ENCODE results near the gene ABCG1.

ABCG1 gene

GRCh38 chr21:42311160-42311559, 92.2 kb downstream of the ABCG1 start:
- Mint-ChIP-seq H3K36me3 (ENCODE audit: low read depth) (no peaks in the 10 kb centered on the region), H3K9me3 (no peaks in the 10 kb centered on the region), H3K27ac (no peak overlapping the region), H3K4me3 (no peak overlapping the region), H3K4me1 (ENCODE audit: low read depth) (peaks cover 44% of the 10 kb centered on the region), H3K27me3 (peaks cover 11% of the 10 kb centered on the region)
- intact Hi-C loops (cut with micrococcal nuclease): no loop called here

GRCh38 chr21:42311816-42312625, 93.1 kb downstream of the ABCG1 start:
- peaks cover 11% of the 10 kb centered on the region for H3K27me3 Mint-ChIP-seq
- peaks cover 40% of the 10 kb centered on the region for H3K4me1 Mint-ChIP-seq (ENCODE audit: low read depth)
- intact Hi-C loops (cut with micrococcal nuclease): no loop called here
- H3K36me3 Mint-ChIP-seq (ENCODE audit: low read depth): no peaks in the 10 kb centered on the region
- H3K9me3 Mint-ChIP-seq: no peaks in the 10 kb centered on the region
- H3K27ac Mint-ChIP-seq: no peak overlapping the region
- H3K4me3 Mint-ChIP-seq: no peak overlapping the region

GRCh38 chr21:42312626-42313104, 93.7 kb downstream of the ABCG1 start:
- H3K4me1 Mint-ChIP-seq (ENCODE audit: low read depth): peaks cover 40% of the 10 kb centered on the region
- intact Hi-C loops (cut with micrococcal nuclease): no loop called here
- no peaks in the 10 kb centered on the region for H3K36me3 Mint-ChIP-seq (ENCODE audit: low read depth)
- peaks cover 12% of the 10 kb centered on the region for H3K27me3 Mint-ChIP-seq
- no peak overlapping the region for H3K27ac Mint-ChIP-seq
- no peaks in the 10 kb centered on the region for H3K9me3 Mint-ChIP-seq
- no peak overlapping the region for H3K4me3 Mint-ChIP-seq

- Mint-ChIP-seq H3K9me3 (no peaks in the 10 kb centered on the region), H3K4me3 (no peak overlapping the region), H3K27ac (no peak overlapping the region), H3K36me3 (ENCODE audit: low read depth) (no peaks in the 10 kb centered on the region), H3K4me1 (ENCODE audit: low read depth) (peaks cover 38% of the 10 kb centered on the region), H3K27me3 (peaks cover 12% of the 10 kb centered on the region)
- intact Hi-C loops (cut with micrococcal nuclease): no loop called here
Observed at GRCh38 chr21:42313501-42313969, 94.6 kb downstream of the ABCG1 start.

DNA sequence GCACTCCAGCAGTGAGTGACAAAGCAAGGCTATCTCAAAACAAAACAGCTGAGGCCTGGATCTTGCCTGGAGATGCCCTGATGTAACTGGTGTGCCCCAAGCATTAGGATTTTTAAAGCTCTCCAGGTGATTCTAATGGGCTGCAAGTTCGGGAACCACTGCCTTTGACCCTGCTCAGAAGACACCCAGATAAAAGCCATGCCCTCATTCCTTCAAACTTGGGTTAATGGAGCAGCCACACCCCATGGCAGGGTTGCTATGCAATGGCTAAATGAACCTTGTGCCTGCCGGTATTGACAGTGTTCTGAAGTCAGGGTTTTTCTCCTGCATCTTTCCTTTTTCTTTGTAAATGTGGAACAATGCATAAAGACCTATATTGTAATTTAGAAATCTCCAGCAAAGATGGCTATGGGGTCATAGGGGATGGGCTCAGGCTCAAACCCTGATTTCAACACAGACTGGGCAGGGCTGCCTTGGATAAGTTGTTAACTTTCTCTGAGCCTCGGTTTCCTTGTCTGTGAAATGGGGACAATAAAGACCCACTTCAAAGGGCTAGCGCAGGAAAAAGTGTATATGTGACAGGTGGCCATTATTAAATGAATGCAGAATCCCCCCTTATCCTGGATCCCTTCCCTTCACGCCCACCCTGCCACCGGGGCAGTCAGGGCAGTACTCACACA, 95.8 kb downstream of the ABCG1 start:
- H3K36me3 Mint-ChIP-seq (ENCODE audit: low read depth): no peaks in the 10 kb centered on the region
- H3K27ac Mint-ChIP-seq: no peak overlapping the region
- no peaks in the 10 kb centered on the region for H3K9me3 Mint-ChIP-seq

DNA sequence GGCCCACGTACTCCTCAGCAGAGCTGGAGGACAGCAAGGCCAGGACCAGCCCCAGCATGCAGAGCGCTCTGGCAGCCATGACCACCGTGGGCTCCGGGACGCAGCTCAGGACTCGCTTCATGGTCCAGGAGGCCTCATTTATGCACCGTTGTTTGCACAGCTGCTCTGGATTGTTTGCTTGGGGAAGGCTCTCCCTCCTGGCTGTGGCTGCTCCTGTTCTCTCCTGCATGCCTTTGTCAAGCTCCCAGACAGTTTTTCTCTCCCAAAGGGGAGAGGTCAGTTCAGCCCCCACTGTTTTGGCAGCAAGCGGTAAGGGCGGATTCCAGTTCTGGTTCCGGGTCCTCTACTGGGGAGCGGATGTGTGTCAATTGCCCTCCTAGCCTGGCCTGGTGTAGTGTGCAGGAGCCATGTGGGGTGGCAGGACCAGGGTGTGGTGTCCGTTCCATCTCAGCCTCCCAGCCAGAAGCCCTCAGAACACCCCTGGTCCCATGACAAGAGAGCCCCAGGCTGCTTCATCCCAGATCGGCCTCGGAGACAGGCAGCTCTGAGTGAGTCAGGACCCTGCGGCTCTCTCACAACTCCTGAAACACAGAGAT, 96.5 kb downstream of the ABCG1 start, which contains the start of gene TFF3:
TFF3 (minus strand) TSS at position 114 of the 596 bp plus-strand sequence; CDS start at position 79, 35 bp downstream.
- Mint-ChIP-seq H3K27ac (no peak within 1 kb of the TSS), H3K4me1 (ENCODE audit: low read depth) (peaks cover 37% of the 10 kb centered on the region), H3K36me3 (ENCODE audit: low read depth) (no peaks in the 10 kb centered on the region), H3K27me3 (peaks cover 10% of the 10 kb centered on the region), H3K9me3 (no peaks in the 10 kb centered on the region), H3K4me3 (no peak within 1 kb of the TSS)
- intact Hi-C loops (cut with micrococcal nuclease): no loop called here

More for the DNA sequence above, 95.8 kb downstream of the ABCG1 start:
- intact Hi-C loops (cut with micrococcal nuclease): no loop called here
- H3K4me3 Mint-ChIP-seq: no peak overlapping the region
- H3K4me1 Mint-ChIP-seq (ENCODE audit: low read depth): peaks cover 38% of the 10 kb centered on the region
- H3K27me3 Mint-ChIP-seq: peaks cover 14% of the 10 kb centered on the region

GRCh38 chr21:42316891-42317290, 98.0 kb downstream of the ABCG1 start:
- Mint-ChIP-seq H3K27ac (no peak overlapping the region), H3K4me3 (no peak overlapping the region), H3K27me3 (peaks cover 8% of the 10 kb centered on the region), H3K9me3 (no peaks in the 10 kb centered on the region), H3K36me3 (ENCODE audit: low read depth) (no peaks in the 10 kb centered on the region), H3K4me1 (ENCODE audit: low read depth) (peaks cover 32% of the 10 kb centered on the region)
- intact Hi-C loops (cut with micrococcal nuclease): no loop called here

DNA sequence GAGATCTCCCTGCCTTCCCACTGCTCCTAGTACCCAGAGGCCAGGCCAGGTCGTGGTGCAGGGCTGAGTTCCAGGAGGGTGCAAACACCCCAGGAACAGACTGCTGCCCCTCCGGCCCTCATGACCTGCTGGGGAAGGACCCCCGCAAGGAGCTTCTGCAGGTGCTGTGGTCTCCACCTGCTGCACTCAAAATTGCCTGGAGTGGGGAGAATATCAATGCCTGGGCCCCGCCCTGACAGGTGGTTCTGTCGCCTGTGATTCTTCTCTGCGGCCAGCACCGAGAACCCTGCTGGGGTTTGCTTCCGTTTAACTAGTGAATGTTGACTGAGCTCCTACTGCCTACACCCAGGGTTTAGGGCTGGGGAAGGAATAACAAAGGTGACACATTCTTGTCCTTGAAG, 98.4 kb downstream of the ABCG1 start:
- H3K27me3 Mint-ChIP-seq: peaks cover 8% of the 10 kb centered on the region
- no peaks in the 10 kb centered on the region for H3K9me3 Mint-ChIP-seq
- intact Hi-C loops (cut with micrococcal nuclease): no loop called here
- peaks cover 32% of the 10 kb centered on the region for H3K4me1 Mint-ChIP-seq (ENCODE audit: low read depth)
- no peak overlapping the region for H3K27ac Mint-ChIP-seq
- no peaks in the 10 kb centered on the region for H3K36me3 Mint-ChIP-seq (ENCODE audit: low read depth)
- no peak overlapping the region for H3K4me3 Mint-ChIP-seq

DNA sequence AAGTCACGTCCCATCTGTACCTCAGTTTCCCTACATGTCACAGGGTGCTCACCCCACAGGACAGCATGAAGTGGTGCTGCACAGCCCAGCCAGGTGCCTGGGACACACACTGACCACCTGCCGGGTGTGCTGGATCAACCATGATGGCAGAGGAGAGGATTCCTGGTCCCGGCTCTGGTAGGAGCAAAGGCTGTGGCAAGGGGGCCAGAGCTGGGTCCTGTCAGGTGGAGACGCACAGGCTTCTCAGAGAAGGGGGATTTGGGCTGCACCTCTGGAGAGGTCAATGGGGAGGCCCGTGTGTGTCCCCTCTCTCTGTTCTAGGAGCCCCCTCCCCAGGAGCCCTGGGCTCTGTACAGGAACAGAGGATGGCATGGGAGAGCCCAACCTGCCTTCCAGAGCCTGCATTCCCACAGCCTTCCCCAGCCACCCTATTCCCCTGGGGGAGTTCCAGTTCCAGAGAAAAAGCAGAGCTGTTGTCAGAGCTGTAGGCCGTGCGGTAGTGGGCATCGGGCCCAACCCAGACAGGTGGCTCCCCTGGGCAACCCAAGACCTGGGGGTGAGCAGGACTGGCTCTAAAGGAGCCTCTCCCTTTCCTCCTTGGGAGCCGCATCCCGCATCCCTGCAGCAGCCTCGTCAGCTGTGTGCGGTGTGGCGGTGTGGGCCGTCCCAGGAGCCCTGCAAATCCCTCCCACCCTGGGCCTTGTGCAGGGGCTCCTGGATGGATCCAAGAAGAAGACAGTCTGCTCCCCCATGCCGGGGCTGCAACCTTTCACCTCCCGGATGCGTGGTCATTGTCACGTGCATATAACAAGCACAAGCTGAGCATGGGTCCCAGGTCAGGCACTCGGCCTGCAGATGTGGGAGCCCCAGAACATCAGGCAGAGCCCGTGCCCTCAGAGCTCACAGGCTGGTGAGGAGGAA, 99.1 kb downstream of the ABCG1 start:
- intact Hi-C loops (cut with micrococcal nuclease): no loop called here
- Mint-ChIP-seq H3K4me3 (no peak overlapping the region), H3K36me3 (ENCODE audit: low read depth) (no peaks in the 10 kb centered on the region), H3K27ac (no peak overlapping the region), H3K27me3 (peaks cover 6% of the 10 kb centered on the region), H3K9me3 (no peaks in the 10 kb centered on the region), H3K4me1 (ENCODE audit: low read depth) (peaks cover 32% of the 10 kb centered on the region)

DNA sequence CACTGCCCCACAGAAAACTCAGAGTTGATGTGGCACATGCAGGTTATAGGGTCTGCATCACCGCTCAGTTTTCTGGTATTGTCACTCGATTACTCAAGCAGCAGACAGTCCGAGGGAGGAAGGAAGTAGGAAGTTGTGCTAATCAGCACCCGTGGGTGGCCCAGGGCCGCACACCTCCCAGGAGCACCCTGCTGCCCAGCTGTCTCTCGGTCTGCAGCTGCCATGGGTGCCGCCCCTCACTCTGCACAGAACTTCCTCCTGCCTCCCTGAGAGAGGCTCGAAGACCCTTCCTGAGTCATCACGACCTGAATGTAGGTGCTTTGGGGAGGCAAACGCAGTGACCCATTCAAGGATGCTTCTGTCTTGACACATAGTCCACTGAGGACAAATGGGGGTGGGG, 100.4 kb downstream of the ABCG1 start:
- Mint-ChIP-seq H3K36me3 (ENCODE audit: low read depth) (no peaks in the 10 kb centered on the region), H3K4me1 (ENCODE audit: low read depth) (peaks cover 32% of the 10 kb centered on the region), H3K27ac (no peak overlapping the region), H3K9me3 (no peaks in the 10 kb centered on the region), H3K27me3 (peaks cover 6% of the 10 kb centered on the region), H3K4me3 (no peak overlapping the region)
- intact Hi-C loops (cut with micrococcal nuclease): no loop called here

DNA sequence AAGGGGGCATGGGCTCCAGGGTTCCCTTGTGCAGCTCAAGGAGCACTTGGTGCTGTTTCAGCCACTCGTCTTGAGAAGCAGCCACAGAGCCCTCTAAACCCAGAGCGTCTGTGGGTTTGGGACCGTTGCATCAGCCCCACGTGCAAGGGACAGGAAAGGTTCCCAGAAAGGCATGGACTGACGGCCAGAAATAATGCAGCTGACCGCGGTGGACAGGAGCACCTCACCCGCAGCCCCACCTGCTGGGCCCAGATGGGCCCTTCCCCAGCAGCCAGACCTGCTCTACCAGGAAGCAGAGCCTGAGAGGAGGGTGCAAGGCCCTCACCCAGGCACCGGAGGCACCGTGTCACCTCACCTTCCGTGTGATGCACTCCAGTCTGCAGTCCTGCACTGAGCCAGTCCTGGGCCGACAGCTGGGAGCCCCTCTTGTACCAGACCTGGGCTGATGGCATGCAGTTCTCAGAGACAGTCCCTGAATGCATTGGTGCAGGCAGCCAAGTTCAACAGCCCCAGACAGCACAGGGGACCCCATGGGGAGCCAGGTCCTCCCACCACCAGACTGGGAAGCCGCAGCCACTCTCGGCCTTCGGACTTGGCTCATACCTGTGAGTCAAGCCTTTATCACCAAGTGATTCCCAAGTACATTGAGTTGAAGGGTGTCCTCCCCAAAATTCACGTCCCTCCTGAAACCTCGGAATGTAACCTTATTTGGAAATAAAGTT, 101.1 kb downstream of the ABCG1 start:
- intact Hi-C loops (cut with micrococcal nuclease): no loop called here
- H3K4me1 Mint-ChIP-seq (ENCODE audit: low read depth): peaks cover 32% of the 10 kb centered on the region
- no peaks in the 10 kb centered on the region for H3K36me3 Mint-ChIP-seq (ENCODE audit: low read depth)
- H3K27ac Mint-ChIP-seq: no peak overlapping the region
- no peaks in the 10 kb centered on the region for H3K9me3 Mint-ChIP-seq
- no peak overlapping the region for H3K4me3 Mint-ChIP-seq
- peaks cover 6% of the 10 kb centered on the region for H3K27me3 Mint-ChIP-seq

GRCh38 chr21:42320791-42321190, 101.9 kb downstream of the ABCG1 start:
- Mint-ChIP-seq H3K27me3 (peaks cover 6% of the 10 kb centered on the region), H3K27ac (no peak overlapping the region), H3K4me3 (no peak overlapping the region), H3K4me1 (ENCODE audit: low read depth) (peaks cover 32% of the 10 kb centered on the region), H3K36me3 (ENCODE audit: low read depth) (no peaks in the 10 kb centered on the region), H3K9me3 (no peaks in the 10 kb centered on the region)
- intact Hi-C loops (cut with micrococcal nuclease): no loop called here

GRCh38 chr21:42321231-42321630, 102.3 kb downstream of the ABCG1 start:
- intact Hi-C loops (cut with micrococcal nuclease): no loop called here
- Mint-ChIP-seq H3K9me3 (no peaks in the 10 kb centered on the region), H3K27me3 (peaks cover 6% of the 10 kb centered on the region), H3K27ac (no peak overlapping the region), H3K4me1 (ENCODE audit: low read depth) (peaks cover 32% of the 10 kb centered on the region), H3K4me3 (no peak overlapping the region), H3K36me3 (ENCODE audit: low read depth) (no peaks in the 10 kb centered on the region)

Data from dendritic cell treated with granulocyte-macrophage colony-stimulating factor and Interleukin-4, amounts not matched to agents 40 ng/mL and 50 ng/mL, for 4 days (primary cell).